Measurements from ENCODE around the gene PAMR1. TPM values are rescaled to one million over a fixed set of nuclear protein-coding genes. Genes with fewer than 3 reads are reported as not detected.

The PAMR1 gene
- total RNA-seq, 2 experiments from 2014 or later, result not detected

GRCh38 chr11:35507688-35508087 is 17.7 kb downstream of the PAMR1 start:
- Mint-ChIP-seq H3K4me3 (no peak overlapping the region), H3K36me3 (no peaks in the 10 kb centered on the region), H3K4me1 (peaks cover 4% of the 10 kb centered on the region), H3K27me3 (peaks cover 18% of the 10 kb centered on the region), H3K27ac (no peak overlapping the region), H3K9me3 (peaks cover 6% of the 10 kb centered on the region)
- DNase-seq, result no peak
- POLR2A ChIA-PET, result no interaction called here
- no peak for ATAC-seq (ENCODE audit: low read depth)

GRCh38 chr11:35501776-35502175 is 23.6 kb downstream of the PAMR1 start:
- no peak overlapping the region for H3K27ac Mint-ChIP-seq
- H3K4me1 Mint-ChIP-seq, result peaks cover 4% of the 10 kb centered on the region
- H3K36me3 Mint-ChIP-seq, result no peaks in the 10 kb centered on the region
- DNase-seq, result no peak
- ATAC-seq (ENCODE audit: low read depth), result no peak
- POLR2A ChIA-PET, result no interaction called here
- peaks cover 13% of the 10 kb centered on the region for H3K27me3 Mint-ChIP-seq
- no peak overlapping the region for H3K4me3 Mint-ChIP-seq
- peaks cover 3% of the 10 kb centered on the region for H3K9me3 Mint-ChIP-seq

- H3K27ac Mint-ChIP-seq, result no peak overlapping the region
- no peak for DNase-seq
- no peak for ATAC-seq (ENCODE audit: low read depth)
- no peak overlapping the region for H3K4me3 Mint-ChIP-seq
- peaks cover under 1% of the 10 kb centered on the region for H3K9me3 Mint-ChIP-seq
- POLR2A ChIA-PET, result no interaction called here
- no peaks in the 10 kb centered on the region for H3K36me3 Mint-ChIP-seq
- H3K27me3 Mint-ChIP-seq, result peaks cover 7% of the 10 kb centered on the region
- peaks cover 3% of the 10 kb centered on the region for H3K4me1 Mint-ChIP-seq
Observed at GRCh38 chr11:35500744-35501143, 24.7 kb downstream of the PAMR1 start.

GRCh38 chr11:35496416-35496815 is 29.0 kb downstream of the PAMR1 start:
- Mint-ChIP-seq H3K36me3 (no peaks in the 10 kb centered on the region), H3K9me3 (no peaks in the 10 kb centered on the region), H3K27ac (no peak overlapping the region), H3K4me3 (no peak overlapping the region), H3K27me3 (peaks cover 6% of the 10 kb centered on the region), H3K4me1 (no peaks in the 10 kb centered on the region)
- ATAC-seq (ENCODE audit: low read depth) (no peak), DNase-seq (no peak)
- POLR2A ChIA-PET, result no interaction called here

GRCh38 chr11:35494957-35495490 is 30.4 kb downstream of the PAMR1 start:
- Mint-ChIP-seq H3K27ac (no peak overlapping the region), H3K27me3 (peaks cover 6% of the 10 kb centered on the region), H3K9me3 (no peaks in the 10 kb centered on the region), H3K4me1 (no peaks in the 10 kb centered on the region), H3K4me3 (no peak overlapping the region), H3K36me3 (no peaks in the 10 kb centered on the region)
- DNase-seq (no peak), ATAC-seq (ENCODE audit: low read depth) (no peak)
- POLR2A ChIA-PET, result no interaction called here

GRCh38 chr11:35491231-35491871 is 34.1 kb downstream of the PAMR1 start:
- H3K27ac Mint-ChIP-seq, result no peak overlapping the region
- ATAC-seq (ENCODE audit: low read depth) (no peak), DNase-seq (no peak)
- no peaks in the 10 kb centered on the region for H3K4me1 Mint-ChIP-seq
- H3K4me3 Mint-ChIP-seq, result no peak overlapping the region
- H3K36me3 Mint-ChIP-seq, result no peaks in the 10 kb centered on the region
- POLR2A ChIA-PET, result no interaction called here
- peaks cover 19% of the 10 kb centered on the region for H3K27me3 Mint-ChIP-seq
- H3K9me3 Mint-ChIP-seq, result no peaks in the 10 kb centered on the region

GRCh38 chr11:35488117-35488516 is 37.3 kb downstream of the PAMR1 start:
- Mint-ChIP-seq H3K4me1 (no peaks in the 10 kb centered on the region), H3K27me3 (peaks cover 30% of the 10 kb centered on the region), H3K27ac (no peak overlapping the region), H3K9me3 (peaks cover 3% of the 10 kb centered on the region), H3K36me3 (no peaks in the 10 kb centered on the region), H3K4me3 (no peak overlapping the region)
- no peak for ATAC-seq (ENCODE audit: low read depth)
- POLR2A ChIA-PET, result no interaction called here
- DNase-seq, result no peak

- H3K9me3 Mint-ChIP-seq, result peaks cover 5% of the 10 kb centered on the region
- POLR2A ChIA-PET, result no interaction called here
- ATAC-seq (ENCODE audit: low read depth) (no peak), DNase-seq (no peak)
- H3K4me1 Mint-ChIP-seq, result no peaks in the 10 kb centered on the region
- H3K36me3 Mint-ChIP-seq, result no peaks in the 10 kb centered on the region
- peaks cover 30% of the 10 kb centered on the region for H3K27me3 Mint-ChIP-seq
- no peak overlapping the region for H3K27ac Mint-ChIP-seq
- no peak overlapping the region for H3K4me3 Mint-ChIP-seq
Observed at GRCh38 chr11:35487532-35488078, 37.8 kb downstream of the PAMR1 start.

GRCh38 chr11:35486934-35487333 is 38.5 kb downstream of the PAMR1 start:
- Mint-ChIP-seq H3K9me3 (peaks cover 9% of the 10 kb centered on the region), H3K27ac (no peak overlapping the region), H3K27me3 (peaks cover 30% of the 10 kb centered on the region), H3K4me3 (no peak overlapping the region), H3K36me3 (no peaks in the 10 kb centered on the region), H3K4me1 (no peaks in the 10 kb centered on the region)
- DNase-seq, result no peak
- ATAC-seq (ENCODE audit: low read depth), result no peak
- POLR2A ChIA-PET, result no interaction called here

GRCh38 chr11:35486446-35486845 is 39.0 kb downstream of the PAMR1 start:
- ATAC-seq (ENCODE audit: low read depth) (no peak), DNase-seq (no peak)
- H3K9me3 Mint-ChIP-seq, result peaks cover 9% of the 10 kb centered on the region
- no peak overlapping the region for H3K27ac Mint-ChIP-seq
- POLR2A ChIA-PET, result no interaction called here
- peaks cover 30% of the 10 kb centered on the region for H3K27me3 Mint-ChIP-seq
- H3K4me3 Mint-ChIP-seq, result no peak overlapping the region
- H3K36me3 Mint-ChIP-seq, result no peaks in the 10 kb centered on the region
- no peaks in the 10 kb centered on the region for H3K4me1 Mint-ChIP-seq

- Mint-ChIP-seq H3K27ac (no peak overlapping the region), H3K27me3 (peaks cover 30% of the 10 kb centered on the region), H3K9me3 (peaks cover 9% of the 10 kb centered on the region), H3K4me3 (no peak overlapping the region), H3K4me1 (no peaks in the 10 kb centered on the region), H3K36me3 (no peaks in the 10 kb centered on the region)
- ATAC-seq (ENCODE audit: low read depth) (peak; percentile 83), DNase-seq (peak; percentile 70)
- POLR2A ChIA-PET, result no interaction called here
Observed at GRCh38 chr11:35485656-35486322, 39.6 kb downstream of the PAMR1 start.

GRCh38 chr11:35484435-35484834 is 41.0 kb downstream of the PAMR1 start:
- Mint-ChIP-seq H3K36me3 (no peaks in the 10 kb centered on the region), H3K27me3 (peaks cover 30% of the 10 kb centered on the region), H3K4me1 (no peaks in the 10 kb centered on the region), H3K27ac (no peak overlapping the region), H3K9me3 (peaks cover 9% of the 10 kb centered on the region), H3K4me3 (no peak overlapping the region)
- POLR2A ChIA-PET, result no interaction called here
- ATAC-seq (ENCODE audit: low read depth) (no peak), DNase-seq (no peak)

GRCh38 chr11:35483131-35483820 is 42.1 kb downstream of the PAMR1 start:
- Mint-ChIP-seq H3K36me3 (no peaks in the 10 kb centered on the region), H3K4me1 (no peaks in the 10 kb centered on the region), H3K9me3 (peaks cover 9% of the 10 kb centered on the region), H3K27me3 (peaks cover 30% of the 10 kb centered on the region), H3K27ac (no peak overlapping the region), H3K4me3 (no peak overlapping the region)
- DNase-seq (no peak), ATAC-seq (ENCODE audit: low read depth) (no peak)
- POLR2A ChIA-PET, result no interaction called here

- Mint-ChIP-seq H3K27ac (no peak overlapping the region), H3K9me3 (peaks cover 10% of the 10 kb centered on the region), H3K27me3 (peaks cover 28% of the 10 kb centered on the region), H3K4me1 (no peaks in the 10 kb centered on the region), H3K4me3 (no peak overlapping the region), H3K36me3 (no peaks in the 10 kb centered on the region)
- ATAC-seq (ENCODE audit: low read depth) (no peak), DNase-seq (no peak)
- POLR2A ChIA-PET, result no interaction called here
Observed at GRCh38 chr11:35479731-35480130, 45.7 kb downstream of the PAMR1 start.

All from activated naive CD8-positive, alpha-beta T cell treated with anti-CD3 and anti-CD28 coated beads, Interleukin-2, amount 10 ng/mL, durations not matched to agents 7 days and 5 days (primary cell).